ENCODE measurements around the gene CD47.

The CD47 gene

DNA sequence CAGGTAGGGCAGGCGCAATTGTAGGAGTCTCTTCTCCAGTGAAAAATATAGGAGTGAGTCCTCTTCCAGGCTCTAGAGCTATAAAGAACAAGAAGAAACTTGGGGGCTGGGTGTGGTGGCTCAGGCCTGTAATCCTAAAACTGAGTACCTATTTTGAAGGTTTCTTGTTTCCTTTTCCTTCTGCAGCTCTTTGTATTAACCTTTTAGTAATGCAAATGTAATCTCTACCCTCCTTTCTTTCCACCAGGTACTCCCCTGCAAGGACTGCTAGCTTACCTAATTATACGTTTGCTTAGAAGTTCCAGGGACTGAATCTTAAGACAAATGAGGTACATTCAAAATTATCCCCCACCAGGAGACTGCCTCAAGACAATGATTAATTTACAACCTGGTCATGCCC, 75.9 kb downstream of the CD47 start:
- no peak for DNase-seq (ENCODE audit: low read depth, low spot score)

GRCh38 chr3:108013141-108014055, 77.4 kb downstream of the CD47 start:
- DNase-seq (ENCODE audit: low read depth, low spot score) = no peak

- no peak for DNase-seq (ENCODE audit: low read depth, low spot score)
These were observed 78.5 kb downstream of the CD47 start for GRCh38 chr3:108012304-108012703.

DNA sequence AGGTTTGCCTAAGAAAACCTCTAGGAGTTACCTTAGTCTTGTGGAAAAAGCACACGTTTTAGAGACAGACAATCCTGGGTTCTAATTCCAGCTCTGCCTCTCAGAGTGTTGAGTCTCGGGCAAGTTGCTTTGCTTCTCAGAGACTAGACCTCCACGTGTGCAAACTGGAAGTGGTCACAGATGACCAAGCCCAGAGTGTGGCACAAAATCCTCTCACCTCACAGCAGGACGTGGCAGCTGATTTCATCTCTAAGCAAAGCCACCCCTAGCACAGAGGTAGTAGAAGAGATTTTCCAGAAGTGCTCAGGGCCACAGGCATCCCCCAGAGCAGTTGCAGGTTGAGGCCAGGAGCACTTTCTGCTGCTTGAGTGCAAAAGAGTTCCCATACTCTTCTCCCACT, 79.2 kb downstream of the CD47 start:
- no peak for DNase-seq (ENCODE audit: low read depth, low spot score)

DNA sequence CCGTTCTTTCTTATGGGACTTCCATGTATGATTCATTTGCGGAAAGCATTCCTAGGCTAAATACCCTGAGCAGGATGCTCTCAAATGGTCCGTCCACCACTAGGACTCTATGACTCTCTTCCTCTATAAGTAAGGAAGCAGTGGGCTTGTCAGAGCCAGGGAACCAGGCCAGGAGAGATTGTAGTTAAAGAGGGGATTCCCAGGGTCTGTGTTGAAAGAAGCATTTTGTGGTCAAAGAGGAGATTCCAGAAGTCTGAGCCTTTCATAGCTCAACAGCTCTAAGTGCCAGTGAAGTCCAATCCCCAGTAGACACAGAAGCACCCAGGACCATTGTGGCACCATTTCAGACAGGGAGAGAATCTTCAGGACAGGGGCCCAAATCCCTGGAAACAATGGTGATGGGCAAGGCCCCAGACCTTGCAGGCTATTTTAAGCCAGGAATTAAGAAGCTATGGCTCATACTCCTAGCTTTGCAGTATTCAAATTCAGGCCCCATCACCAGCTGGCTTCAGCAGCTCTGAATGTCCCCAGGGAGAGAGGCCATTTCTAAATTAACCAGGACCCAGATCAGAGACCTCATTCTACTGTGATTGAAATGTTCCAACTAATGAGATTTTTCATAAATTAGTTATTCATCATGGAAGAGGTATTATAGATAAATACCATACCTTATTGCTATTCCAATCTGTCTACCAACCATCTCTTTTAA, 81.7 kb downstream of the CD47 start:
- DNase-seq (ENCODE audit: low read depth, low spot score) = no peak

DNA sequence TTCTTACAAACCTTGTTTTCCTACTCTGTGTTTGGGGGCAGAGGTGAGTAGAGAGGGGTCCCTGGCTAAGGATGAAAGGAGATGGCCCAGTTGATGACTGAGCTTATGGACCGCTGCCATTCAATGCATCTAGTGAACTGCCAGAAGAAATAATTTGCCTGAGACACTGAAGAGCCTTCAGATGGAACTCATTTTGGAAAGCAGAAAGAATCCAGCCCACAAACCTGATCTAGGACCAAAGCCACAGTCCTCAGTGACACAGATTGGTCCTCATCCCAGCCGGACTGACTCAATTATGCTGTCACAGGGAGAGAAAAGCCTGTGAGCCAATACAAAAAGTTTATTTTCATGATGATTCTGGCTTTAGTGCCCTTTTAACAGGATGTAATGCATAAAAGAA, 82.7 kb downstream of the CD47 start:
- DNase-seq (ENCODE audit: low read depth, low spot score) = no peak

- no peak for DNase-seq (ENCODE audit: low read depth, low spot score)
These were observed 83.9 kb downstream of the CD47 start for GRCh38 chr3:108006881-108007331.

DNA sequence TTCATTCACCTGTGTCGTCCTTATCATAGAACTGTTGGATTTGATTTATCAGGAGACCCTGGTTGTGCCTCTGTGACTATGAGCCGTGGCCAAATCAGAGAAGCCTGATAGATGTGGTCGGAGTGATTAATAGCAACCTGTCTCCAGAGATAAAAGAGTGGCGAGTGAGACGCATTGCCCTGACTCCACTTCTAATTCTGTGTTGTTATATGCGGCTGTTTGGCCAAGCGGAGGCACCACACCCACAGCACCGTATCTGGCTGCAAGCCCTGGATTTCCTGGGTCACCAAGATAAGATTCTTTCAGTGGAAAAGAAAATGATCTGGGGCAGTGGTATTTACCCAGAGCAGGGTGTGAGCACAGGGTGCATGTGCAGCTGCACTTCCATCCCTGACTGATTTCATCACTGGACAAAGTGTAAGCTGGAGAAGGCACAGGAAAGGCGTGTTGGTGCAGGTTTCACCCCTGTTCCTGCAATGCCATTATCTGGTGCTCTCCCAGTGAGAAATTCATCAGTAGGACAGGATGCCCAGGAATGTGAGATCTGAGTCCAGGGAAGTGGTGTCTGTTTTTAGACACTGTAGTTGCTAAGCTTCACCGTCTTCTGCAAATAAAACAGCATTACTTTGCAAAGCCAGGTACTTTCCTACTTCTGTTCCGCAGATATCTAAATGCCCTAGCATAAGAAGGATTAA, 84.6 kb downstream of the CD47 start:
- no peak for DNase-seq (ENCODE audit: low read depth, low spot score)

- DNase-seq (ENCODE audit: low read depth, low spot score) = no peak
These were observed 86.2 kb downstream of the CD47 start for GRCh38 chr3:108004647-108005046.

DNA sequence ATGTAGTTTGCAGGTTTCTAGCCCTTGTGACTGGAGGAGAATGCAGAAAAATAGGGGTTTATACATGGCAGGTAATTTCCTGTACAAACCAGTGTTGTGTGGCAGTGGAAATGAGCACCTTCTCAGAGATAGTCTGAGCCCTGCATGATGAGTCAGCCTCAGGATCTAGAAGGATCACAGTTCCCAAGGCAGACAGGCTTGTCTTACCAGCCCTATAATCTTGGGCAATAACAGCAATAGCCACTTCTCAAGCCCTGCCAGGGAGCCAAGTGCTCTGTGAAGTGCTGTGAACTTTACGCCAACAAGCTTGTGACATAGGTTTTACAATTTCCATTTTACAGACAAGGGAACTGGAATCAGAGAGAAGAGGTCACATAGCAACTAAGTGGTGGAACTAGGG, 89.4 kb downstream of the CD47 start:
- DNase-seq (ENCODE audit: low read depth, low spot score) = no peak

GRCh38 chr3:107999215-107999775, 91.5 kb downstream of the CD47 start:
- no peak for DNase-seq (ENCODE audit: low read depth, low spot score)

DNA sequence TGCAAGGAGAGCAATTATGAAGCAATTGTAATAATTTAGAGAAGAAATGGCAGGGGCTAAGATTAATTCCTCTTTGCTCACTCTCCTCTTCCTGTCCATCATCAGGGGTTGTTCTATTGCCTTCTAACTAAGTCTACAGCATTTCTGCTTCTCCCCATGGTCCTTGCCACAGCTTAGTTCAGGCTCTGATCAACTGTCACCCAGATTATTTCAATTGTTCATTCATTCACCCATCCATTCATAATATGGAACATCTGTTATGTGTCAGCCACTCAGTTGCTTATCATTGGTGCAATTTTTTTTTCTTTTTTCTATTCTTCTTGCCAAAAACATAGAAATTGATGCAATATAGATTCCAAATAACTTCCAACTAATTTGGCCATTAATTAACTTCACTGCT, 93.2 kb downstream of the CD47 start:
- DNase-seq (ENCODE audit: low read depth, low spot score) = no peak

DNA sequence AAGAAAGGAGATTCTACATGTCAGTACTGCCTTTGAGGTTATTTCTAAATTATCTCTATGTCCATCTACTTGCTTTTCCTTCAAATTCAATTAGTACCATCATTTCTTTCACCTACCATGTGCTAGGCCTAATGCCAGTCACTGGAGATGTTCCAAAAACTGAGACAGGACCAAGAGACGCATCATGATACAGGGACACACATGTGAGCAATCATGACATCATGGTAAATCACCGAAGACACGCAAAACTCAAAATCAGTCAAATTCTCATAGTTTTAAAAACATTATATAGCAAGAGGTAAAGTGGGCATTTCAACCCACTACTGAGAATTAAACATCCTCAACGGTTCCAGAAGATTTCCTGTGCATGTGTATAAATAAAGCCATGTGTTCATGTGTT, 95.0 kb downstream of the CD47 start:
- no peak for DNase-seq (ENCODE audit: low read depth, low spot score)

GRCh38 chr3:107994956-107995715, 95.7 kb downstream of the CD47 start:
- DNase-seq (ENCODE audit: low read depth, low spot score) = no peak

DNA sequence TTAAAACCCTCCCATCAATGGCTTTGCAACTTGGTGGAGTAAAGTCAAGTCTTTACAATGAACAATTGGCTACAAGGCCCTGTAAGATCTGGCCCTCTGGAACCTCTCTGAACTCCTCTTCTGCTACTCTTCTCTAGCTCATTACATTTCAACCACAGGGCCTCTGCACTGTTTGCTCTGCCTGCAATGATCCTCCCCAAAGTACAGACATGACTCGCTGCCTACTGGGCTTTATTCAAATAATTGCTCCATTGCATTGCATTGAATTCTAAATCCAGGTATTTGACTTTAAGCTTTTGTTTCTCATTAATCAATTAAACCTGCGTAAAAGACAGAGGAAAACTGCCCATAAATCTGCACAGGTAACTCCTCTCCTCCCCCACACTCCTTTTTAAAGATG, 96.7 kb downstream of the CD47 start:
- no peak for DNase-seq (ENCODE audit: low read depth, low spot score)

- DNase-seq (ENCODE audit: low read depth, low spot score) = no peak
These were observed 97.1 kb downstream of the CD47 start for GRCh38 chr3:107993771-107994170.
